SK-N-SH treated with all-trans-retinoic acid at 6 μM for 48 hours (cell line): ENCODE data around the gene SLC16A13.
"Not testable (repeated sequence)": the region's sequence is repeated elsewhere in the genome, so short reads cannot be mapped to it uniquely, and the experiment has no call there.

Experiments used
- ARNTL ChIP-seq: fragments of 450-650 bp; formaldehyde crosslinking; IDR thresholded peaks from 2 replicates; pipeline ENCODE4 v1.5.0; 2020; ENCODE audit warnings: low read depth, mild to moderate bottlenecking, moderate library complexity, borderline replicate concordance
- BACH2 ChIP-seq: fragments of 250-450 bp; sonication (Bioruptor Pico); IDR thresholded peaks from 2 replicates; pipeline ENCODE4 v1.9.0; 2021; ENCODE audit warnings: mild to moderate bottlenecking, borderline replicate concordance
- CSDC2 ChIP-seq: fragments of 250-450 bp; sonication (Bioruptor Pico); IDR thresholded peaks from 2 replicates; pipeline ENCODE4 v1.5.0; 2020; ENCODE audit warnings: mild to moderate bottlenecking, moderate library complexity
- ISL1 ChIP-seq: fragments of 250-450 bp; sonication (Bioruptor Pico); IDR thresholded peaks from 2 replicates; pipeline ENCODE4 v2.1.2; 2022; ENCODE audit warnings: mild to moderate bottlenecking, moderate library complexity
- PATZ1 ChIP-seq: fragments of 250-450 bp; sonication (Bioruptor Pico); IDR thresholded peaks from 2 replicates; pipeline ENCODE4 v1.8.0; 2020; ENCODE audit warnings: mild to moderate bottlenecking, moderate library complexity, borderline replicate concordance
- PPARA ChIP-seq: fragments of 250-450 bp; sonication (Bioruptor Pico); IDR thresholded peaks from 2 replicates; pipeline ENCODE4 v1.5.0; 2020; ENCODE audit warnings: mild to moderate bottlenecking, borderline replicate concordance
- ZFP3 ChIP-seq: fragments of 250-450 bp; sonication (Bioruptor Pico); IDR thresholded peaks from 2 replicates; pipeline ENCODE4 v1.5.0; 2020; ENCODE audit warnings: mild to moderate bottlenecking, moderate library complexity
- ZNF70 ChIP-seq: fragments of 450-650 bp; formaldehyde crosslinking; IDR thresholded peaks from 2 replicates; pipeline ENCODE4 v1.5.0; 2020; ENCODE audit warnings: mild to moderate bottlenecking, moderate library complexity
- ZNF8 ChIP-seq: fragments of 450-650 bp; formaldehyde crosslinking; IDR thresholded peaks from 2 replicates; pipeline ENCODE4 v1.5.0; 2020; ENCODE audit warnings: mild to moderate bottlenecking, moderate library complexity

GRCh38 chr17:6993613-6994056 lies 42.2 kb upstream of the SLC16A13 start:
- not testable (repeated sequence) for TF ChIP-seq ARNTL (CRISPR knock-in tag); PPARA (CRISPR knock-in tag); PATZ1; ZNF70 (CRISPR knock-in tag); ZNF8 (CRISPR knock-in tag); ZFP3 (CRISPR knock-in tag); ISL1 (CRISPR knock-in tag); BACH2 (CRISPR knock-in tag); CSDC2 (CRISPR knock-in tag)
